22Rv1 (cell line): ENCODE data around the gene DPP6.
"Not testable (repeated sequence)": the region's sequence is repeated elsewhere in the genome, so short reads cannot be mapped to it uniquely, and the experiment has no call there.

Source experiments
- CTCF ChIP-seq: fragments of 450-650 bp; IDR thresholded peaks from 2 replicates; pipeline ENCODE4 v1.5.1; 2017; ENCODE audit warnings: mild to moderate bottlenecking
- ZFX ChIP-seq: fragments of 450-650 bp; IDR thresholded peaks from 2 replicates; pipeline ENCODE4 v1.6.1; 2017; ENCODE audit warnings: antibody characterized with exemption, borderline replicate concordance

- not testable (repeated sequence) for TF ChIP-seq CTCF, ZFX
Measured at GRCh38 chr7:154010726-154011568, 41.3 kb upstream of the DPP6 start.
